T-helper 1 cell (primary cell): ENCODE data around the gene KRTAP10-8.
"Not testable (repeated sequence)": the region's sequence is repeated elsewhere in the genome, so short reads cannot be mapped to it uniquely, and the experiment has no call there.

ENCODE experiments used
- DNase-seq, 5 donors: peaks; one replicate each; pipeline ENCODE4 v3.0.0-alpha.2; 2012 to 2020

The KRTAP10-8 gene

DNA sequence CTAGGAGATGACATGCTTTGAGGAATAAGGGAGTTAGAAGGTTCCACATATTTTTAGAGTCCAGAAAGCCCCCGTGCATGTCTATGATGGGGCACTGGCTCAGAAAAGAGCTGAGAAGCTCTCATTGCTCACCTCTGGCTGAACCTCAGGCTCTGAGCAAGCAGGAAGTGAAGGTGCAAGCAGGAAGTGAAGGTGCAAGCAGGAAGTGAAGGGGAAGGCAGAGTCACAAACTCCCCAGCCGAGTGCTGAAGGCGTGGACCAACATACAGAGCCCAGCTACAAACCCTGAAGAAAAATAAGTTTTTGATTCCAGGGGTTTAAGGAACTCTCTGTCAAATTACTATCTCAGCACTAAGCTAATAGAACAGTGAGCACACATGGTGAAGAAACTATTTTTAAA is 7.0 kb downstream of the KRTAP10-8 start:
- peak in 4 of 5 donors; percentile 32 to 79 (median 52) for DNase-seq

DNA sequence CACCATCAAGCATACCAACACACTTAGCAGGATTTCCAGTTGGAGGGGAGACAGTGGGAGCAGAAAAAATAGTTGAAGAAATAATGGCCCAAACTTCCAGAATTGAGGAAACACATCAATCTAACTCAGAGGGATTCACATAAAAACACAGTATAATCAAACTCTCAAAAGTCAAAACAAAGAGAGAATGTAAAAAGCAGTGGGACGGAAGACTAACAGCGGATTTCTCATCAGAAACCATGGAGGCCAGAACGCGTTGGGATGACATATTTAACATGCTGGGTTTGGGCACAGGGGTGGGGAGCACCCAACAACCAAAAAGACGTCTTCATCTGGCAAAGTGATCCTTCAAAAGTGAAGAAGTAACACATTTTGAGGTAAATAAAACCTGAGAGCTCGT is 8.0 kb downstream of the KRTAP10-8 start:
- DNase-seq, result no peak

DNA sequence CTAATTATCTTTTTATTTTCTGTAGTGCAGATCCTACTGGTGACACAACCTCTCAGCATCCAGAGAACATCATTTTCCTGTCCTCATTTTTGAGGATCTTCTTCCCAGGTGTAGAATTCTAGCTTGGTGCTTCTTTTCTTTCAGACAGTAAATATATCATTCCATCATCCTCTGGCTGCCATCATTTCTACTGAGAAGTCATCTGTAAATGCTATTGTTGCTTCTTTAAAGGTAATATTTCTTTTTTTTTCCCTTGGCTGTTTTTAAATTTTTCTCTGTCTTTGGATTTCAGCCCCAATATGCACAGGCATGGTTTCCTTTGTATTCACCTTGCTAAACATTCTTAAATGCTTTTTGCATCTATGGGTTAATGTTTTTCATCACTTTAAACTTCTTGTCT is 11.7 kb downstream of the KRTAP10-8 start:
- DNase-seq, result no peak

DNA sequence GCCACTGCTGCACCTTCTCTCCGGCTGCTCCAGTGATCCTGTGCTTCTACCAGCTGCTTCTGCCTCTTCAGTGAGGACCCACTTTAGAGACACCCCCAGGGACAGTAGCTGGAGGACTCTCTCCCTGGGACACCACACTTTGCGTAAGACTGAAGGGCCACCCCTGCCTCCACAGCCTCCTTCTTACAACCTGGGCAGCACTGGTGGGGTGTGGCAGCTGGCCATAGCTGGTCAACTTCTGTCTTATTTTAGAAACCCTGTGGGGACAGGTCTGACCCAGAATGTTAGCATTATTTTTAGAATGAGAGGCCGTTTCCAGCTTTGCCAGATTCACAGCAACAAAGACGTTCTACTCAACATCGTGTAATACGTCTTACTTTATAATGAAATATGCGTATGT is 13.9 kb downstream of the KRTAP10-8 start:
- no peak for DNase-seq

DNA sequence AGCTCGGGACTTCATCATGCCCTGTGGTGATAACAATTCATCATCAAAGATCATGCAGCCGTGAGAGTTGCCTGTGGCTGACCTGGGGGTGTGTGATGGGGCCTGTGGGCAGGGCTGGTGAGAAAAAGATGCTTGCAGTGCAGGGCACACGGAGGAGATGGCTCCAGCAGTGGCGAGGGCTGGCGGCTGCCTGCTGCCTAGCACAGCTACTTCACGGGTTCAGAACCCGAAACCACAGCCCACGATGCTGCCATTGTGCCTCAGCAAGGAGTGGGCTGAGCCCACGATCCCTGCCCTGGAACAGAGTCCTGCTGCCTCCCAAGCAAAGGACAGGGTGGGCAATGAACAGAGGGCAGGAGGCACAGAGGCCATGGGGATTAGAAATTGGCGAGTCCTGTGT is 14.4 kb downstream of the KRTAP10-8 start:
- DNase-seq, result no peak

GRCh38 chr21:44626673-44627143 is 14.8 kb downstream of the KRTAP10-8 start, which contains the start of gene KRTAP10-9:
Gene KRTAP10-9 (plus strand): TSS chr21:44627093. CDS start chr21:44627172, 79 bp downstream.
- DNase-seq, result no peak

DNA sequence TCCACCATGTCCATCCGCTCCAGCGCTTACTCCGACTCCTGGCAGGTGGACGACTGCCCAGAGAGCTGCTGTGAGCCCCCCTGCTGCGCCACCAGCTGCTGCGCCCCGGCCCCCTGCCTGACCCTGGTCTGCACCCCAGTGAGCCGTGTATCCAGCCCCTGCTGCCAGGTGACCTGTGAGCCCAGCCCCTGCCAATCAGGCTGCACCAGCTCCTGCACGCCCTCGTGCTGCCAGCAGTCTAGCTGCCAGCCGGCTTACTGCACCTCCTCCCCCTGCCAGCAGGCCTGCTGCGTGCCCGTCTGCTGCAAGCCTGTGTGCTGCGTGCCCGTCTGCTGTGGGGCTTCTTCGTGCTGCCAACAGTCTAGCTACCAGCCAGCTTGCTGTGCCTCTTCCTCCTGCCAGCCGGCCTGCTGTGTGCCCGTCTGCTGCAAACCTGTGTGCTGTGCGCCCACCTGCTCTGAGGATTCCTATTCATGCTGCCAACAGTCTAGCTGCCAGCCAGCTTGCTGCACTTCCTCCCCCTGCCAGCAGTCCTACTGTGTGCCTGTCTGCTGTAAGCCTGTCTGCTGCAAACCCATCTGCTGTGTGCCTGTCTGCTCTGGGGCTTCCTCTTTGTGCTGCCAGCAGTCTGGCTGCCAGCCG is 15.4 kb downstream of the KRTAP10-8 start:
- not testable (repeated sequence) for DNase-seq

DNA sequence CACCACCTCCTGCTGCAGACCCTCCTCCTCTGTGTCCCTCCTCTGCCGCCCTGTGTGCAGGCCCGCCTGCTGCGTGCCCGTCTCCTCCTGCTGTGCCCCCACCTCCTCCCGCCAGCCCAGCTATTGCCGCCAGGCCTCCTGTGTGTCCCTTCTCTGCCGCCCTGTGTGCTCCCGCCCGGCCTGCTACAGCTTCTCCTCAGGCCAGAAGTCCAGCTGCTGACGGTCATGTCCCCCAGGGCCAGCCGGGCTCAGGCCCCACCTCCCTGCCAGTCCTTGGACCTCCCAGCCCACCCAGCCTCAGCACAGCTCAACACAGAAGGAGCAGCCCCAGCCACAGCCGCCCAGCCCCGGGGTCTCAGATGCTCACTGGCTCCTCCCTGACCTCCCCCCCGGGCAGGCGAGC is 16.0 kb downstream of the KRTAP10-8 start:
- not testable (repeated sequence) for DNase-seq

DNA sequence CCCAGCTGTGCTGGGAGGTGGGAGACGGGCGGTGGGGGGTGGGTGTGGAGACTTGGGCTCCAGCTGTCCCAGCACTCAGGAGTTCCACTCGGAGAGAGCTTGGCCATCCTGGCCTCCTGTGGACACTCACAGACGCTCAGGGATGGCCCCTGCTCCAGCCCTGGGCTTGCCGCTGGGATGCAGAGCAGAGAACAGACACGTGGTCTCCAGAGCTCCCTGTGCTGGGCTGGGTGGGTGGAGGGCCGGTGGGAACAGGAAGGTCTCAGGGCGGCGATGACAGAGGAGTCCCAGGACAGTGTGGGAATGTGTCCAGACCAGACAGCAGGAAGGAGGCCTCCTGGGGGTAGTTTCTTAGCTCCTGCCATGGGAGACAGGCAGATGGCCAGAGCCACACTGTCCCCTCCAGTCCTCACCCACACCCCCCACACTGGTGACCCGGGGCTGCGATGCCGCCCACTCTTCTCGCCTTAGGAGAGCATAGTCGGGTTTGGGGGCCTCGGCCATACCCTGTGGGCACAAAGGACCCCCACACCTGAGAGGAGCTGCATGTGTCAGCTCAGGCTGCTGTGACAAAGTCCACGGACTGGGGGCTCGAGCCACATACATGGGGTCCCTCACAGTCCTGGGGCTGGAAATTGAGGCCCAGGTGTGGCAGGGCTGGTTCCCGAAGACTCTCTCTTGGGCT is 17.0 kb downstream of the KRTAP10-8 start:
- DNase-seq, result no peak

GRCh38 chr21:44630440-44630839 is 18.6 kb downstream of the KRTAP10-8 start:
- DNase-seq, result no peak

- DNase-seq, result no peak
Observed at GRCh38 chr21:44632067-44632466, 20.2 kb downstream of the KRTAP10-8 start.

DNA sequence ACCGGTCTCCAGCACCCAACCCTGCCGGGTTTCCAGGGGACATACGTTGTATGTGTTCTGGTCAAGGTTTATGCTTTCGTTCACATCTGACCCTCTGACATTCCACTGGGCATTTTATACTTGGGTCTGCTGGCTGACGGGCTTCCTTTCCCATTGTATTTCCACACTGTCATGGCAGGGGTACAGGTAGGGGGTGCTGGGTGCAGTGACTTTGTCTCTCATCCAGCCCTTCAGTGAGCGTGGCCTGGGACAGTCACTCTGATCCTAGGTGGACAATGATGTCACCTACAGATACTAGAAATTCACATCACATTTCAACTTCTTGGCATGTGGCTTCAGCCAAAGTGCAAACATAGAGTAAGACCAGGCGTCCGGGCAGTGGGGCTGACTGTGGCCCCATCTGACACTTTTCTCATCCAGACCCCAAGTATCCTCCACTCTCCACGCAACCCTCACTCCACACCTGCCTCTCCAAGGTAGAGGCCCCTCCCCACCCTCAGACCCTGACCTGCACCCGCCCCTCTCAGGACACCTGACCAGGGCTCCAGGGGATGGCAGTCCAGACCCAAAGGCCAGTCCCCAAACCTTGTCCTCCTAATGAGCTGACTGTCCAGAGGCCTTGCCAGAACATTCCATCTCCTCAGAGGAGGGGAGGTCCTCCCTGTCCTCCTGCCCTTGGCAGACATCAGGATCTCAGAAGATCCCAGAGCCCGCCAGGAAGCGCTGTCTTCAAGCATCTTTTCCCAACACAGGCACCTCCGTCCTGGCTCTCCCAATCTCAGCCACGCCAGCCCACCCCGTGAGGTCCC is 24.5 kb downstream of the KRTAP10-8 start:
- DNase-seq, result no peak

DNA sequence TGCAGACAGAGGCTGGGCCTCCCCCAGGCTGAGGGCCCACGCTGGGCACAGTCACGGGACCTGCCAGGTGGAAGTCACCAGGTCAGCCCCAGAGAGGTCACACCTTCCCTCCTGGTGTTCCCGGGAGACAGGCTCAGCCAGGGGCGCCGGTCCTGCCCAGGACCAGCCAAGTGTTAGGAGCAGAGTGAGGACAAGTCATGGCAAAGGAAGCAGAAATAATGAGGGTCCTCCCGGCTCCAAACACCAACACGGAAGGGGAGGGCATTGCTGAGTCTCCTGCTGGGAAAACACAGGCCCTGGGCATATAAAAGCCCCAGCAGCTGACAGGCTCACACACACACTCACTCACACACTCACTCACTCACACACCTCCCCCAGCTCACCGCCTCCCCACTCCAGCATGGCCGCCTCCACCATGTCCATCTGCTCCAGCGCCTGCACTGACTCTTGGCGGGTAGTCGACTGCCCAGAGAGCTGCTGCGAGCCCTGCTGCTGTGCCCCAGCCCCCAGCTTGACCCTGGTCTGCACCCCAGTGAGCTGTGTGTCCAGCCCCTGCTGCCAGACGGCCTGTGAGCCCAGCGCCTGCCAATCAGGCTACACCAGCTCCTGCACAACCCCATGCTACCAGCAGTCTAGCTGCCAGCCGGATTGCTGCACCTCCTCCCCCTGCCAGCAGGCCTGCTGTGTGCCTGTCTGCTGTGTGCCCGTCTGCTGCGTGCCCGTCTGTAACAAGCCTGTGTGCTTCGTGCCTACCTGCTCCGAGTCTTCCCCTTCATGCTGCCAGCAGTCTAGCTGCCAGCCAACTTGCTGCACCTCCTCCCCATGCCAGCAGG is 25.4 kb downstream of the KRTAP10-8 start, which contains the start of gene KRTAP10-10:
Gene KRTAP10-10, plus strand, starts transcription at position 339 of the 833 bp plus-strand sequence. Its CDS starts 62 bp downstream, at position 401.
- no peak for DNase-seq

DNA sequence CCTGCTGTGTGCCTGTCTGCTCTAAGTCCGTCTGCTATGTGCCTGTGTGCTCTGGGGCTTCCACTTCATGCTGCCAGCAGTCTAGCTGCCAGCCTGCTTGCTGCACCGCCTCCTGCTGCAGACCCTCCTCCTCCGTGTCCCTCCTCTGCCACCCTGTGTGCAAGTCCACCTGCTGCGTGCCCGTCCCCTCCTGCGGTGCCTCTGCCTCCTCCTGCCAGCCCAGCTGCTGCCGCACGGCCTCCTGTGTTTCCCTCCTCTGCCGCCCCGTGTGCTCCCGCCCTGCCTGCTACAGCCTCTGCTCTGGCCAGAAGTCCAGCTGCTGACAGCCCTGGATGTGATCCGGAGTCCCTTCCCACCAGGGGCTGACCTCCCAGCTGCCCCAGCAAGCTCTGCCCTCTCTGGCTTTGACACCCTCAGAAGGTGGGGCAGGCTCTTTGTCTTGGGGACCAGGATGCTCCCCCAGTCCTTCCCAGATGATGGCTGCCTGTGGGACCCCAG is 26.0 kb downstream of the KRTAP10-8 start:
- not testable (repeated sequence) for DNase-seq

GRCh38 chr21:44638506-44639330 is 26.8 kb downstream of the KRTAP10-8 start:
- DNase-seq, result not testable (repeated sequence)

GRCh38 chr21:44639331-44639655 is 27.4 kb downstream of the KRTAP10-8 start:
- no peak for DNase-seq

- no peak for DNase-seq
Observed at GRCh38 chr21:44640761-44641160, 28.9 kb downstream of the KRTAP10-8 start.

- DNase-seq, result no peak
Observed at GRCh38 chr21:44643741-44644310, 31.9 kb downstream of the KRTAP10-8 start.

GRCh38 chr21:44644878-44645277 is 33.0 kb downstream of the KRTAP10-8 start:
- DNase-seq, result no peak

GRCh38 chr21:44646366-44647221 is 34.7 kb downstream of the KRTAP10-8 start, which contains the start of gene KRTAP10-11:
Gene KRTAP10-11 (plus strand): TSS chr21:44646414. CDS start chr21:44646459, 45 bp downstream.
- not testable (repeated sequence) for DNase-seq
